ENCODE measurements around the gene RALGDS. TPM values are rescaled to one million over a fixed set of nuclear protein-coding genes. Genes with fewer than 3 reads are reported as not detected.

Gene RALGDS
- polyA plus RNA-seq, 2 donors: 47.8 to 67.9 TPM

- H3K27ac ChIP-seq (ENCODE audit: low read depth in 2 of 2, low read length in 1 of 2): peak overlapping the region; percentile 38 to 79
- H3K36me3 ChIP-seq (ENCODE audit: control insufficient read depth in 2 of 2, insufficient read depth in 2 of 2, low read length in 1 of 2): peaks cover 4 to 24% of the 10 kb centered on the region in 2 donors
- H3K4me3 ChIP-seq (ENCODE audit: low read depth in 1 of 2, low read length in 2 of 2): no peak overlapping the region
- peaks cover 36 to 77% of the 10 kb centered on the region in 2 donors for H3K4me1 ChIP-seq (ENCODE audit: control insufficient read depth in 2 of 2, insufficient read depth in 2 of 2, low read length in 1 of 2)
- 75 to 76% methylated on average over 19 of the region's 19 CpGs for WGBS, 2 donors
- H3K9me3 ChIP-seq (ENCODE audit: control insufficient read depth in 2 of 2, insufficient read depth in 1 of 2, low read depth in 1 of 2, low read length in 1 of 2): no peaks in the 10 kb centered on the region
- H3K27me3 ChIP-seq (ENCODE audit: control insufficient read depth in 1 of 2, insufficient read depth in 2 of 2, low read length in 2 of 2): no peaks in the 10 kb centered on the region
Measured at GRCh38 chr9:133114886-133115603, 6.0 kb downstream of the RALGDS start.

GRCh38 chr9:133113949-133114885, 6.8 kb downstream of the RALGDS start:
- H3K36me3 ChIP-seq (ENCODE audit: control insufficient read depth in 2 of 2, insufficient read depth in 2 of 2, low read length in 1 of 2): peaks cover 9 to 27% of the 10 kb centered on the region in 2 donors
- H3K9me3 ChIP-seq (ENCODE audit: control insufficient read depth in 2 of 2, insufficient read depth in 1 of 2, low read depth in 1 of 2, low read length in 1 of 2): no peaks in the 10 kb centered on the region
- no peak overlapping the region for H3K4me3 ChIP-seq (ENCODE audit: low read depth in 1 of 2, low read length in 2 of 2)
- H3K4me1 ChIP-seq (ENCODE audit: control insufficient read depth in 2 of 2, insufficient read depth in 2 of 2, low read length in 1 of 2): peaks cover 34 to 69% of the 10 kb centered on the region in 2 donors
- 31 to 44% methylated on average over 20 of the region's 20 CpGs for WGBS, 2 donors
- no peaks in the 10 kb centered on the region for H3K27me3 ChIP-seq (ENCODE audit: control insufficient read depth in 1 of 2, insufficient read depth in 2 of 2, low read length in 2 of 2)
- H3K27ac ChIP-seq (ENCODE audit: low read depth in 2 of 2, low read length in 1 of 2): peak overlapping the region; percentile 62 to 79

DNA sequence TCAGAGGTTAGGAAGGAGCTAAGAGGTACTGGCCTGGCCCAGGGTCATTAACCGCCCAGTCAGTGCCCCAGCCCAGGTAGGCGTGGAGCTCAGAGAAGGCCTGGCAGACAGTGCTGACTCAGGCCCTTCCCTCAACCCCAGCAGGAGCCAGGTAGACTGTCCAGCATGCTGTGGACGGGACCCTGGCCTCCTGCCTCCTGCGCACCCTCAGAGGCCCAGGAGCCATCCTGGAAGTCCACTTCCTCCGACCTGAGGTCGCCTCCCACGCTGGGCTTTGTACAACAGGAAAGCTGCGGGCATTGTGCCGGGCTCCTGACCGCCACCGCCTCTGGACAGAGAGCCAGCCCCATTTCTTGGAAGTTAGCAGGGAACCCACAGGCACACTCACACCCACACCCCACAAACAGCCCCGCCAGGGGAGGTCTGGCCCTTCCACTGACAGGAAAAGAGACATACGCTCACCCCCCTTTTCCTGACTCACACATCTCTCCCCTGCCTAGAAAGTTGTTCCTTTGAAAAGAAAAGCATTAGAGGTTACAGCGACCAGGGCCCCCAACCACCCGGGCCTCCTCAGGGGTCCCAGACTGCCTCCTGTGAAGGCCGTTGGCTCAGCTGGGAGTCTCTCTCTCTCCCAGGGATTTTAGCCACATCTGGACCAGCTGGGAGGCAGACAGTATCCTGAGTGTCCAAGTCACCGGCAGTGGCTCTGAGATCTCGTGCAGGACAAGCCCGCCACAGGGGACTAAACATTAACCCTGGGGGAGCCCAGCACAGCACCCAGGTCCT, 7.7 kb downstream of the RALGDS start:
- H3K4me3 ChIP-seq (ENCODE audit: low read depth in 1 of 2, low read length in 2 of 2): no peak overlapping the region
- peaks cover 32 to 61% of the 10 kb centered on the region in 2 donors for H3K4me1 ChIP-seq (ENCODE audit: control insufficient read depth in 2 of 2, insufficient read depth in 2 of 2, low read length in 1 of 2)

DNA sequence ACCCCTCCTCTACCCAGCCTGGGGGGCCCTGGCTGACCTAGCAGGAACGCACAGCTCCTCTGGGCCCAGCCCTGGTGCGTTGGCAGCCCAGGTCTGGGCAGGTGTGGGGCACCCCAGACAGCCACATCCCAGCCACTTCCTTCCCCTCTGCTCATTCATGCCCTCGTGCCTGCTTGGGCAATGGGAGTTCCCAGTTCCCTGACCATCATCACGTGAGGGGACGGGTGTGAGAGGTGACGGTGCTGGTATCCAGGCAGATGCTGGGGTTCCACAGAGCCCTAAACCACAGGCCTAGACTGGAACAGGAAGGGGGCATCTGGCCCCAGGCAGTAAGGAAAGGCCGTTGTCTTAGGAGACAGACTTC, 8.4 kb downstream of the RALGDS start:
- Histone ChIP-seq H3K27ac (ENCODE audit: low read depth in 2 of 2, low read length in 1 of 2) (peak overlapping the region in 1 of 2 donors; percentile 38), H3K27me3 (ENCODE audit: control insufficient read depth in 1 of 2, insufficient read depth in 2 of 2, low read length in 2 of 2) (no peaks in the 10 kb centered on the region), H3K36me3 (ENCODE audit: control insufficient read depth in 2 of 2, insufficient read depth in 2 of 2, low read length in 1 of 2) (peaks cover 23 to 42% of the 10 kb centered on the region in 2 donors), H3K4me3 (ENCODE audit: low read depth in 1 of 2, low read length in 2 of 2) (no peak overlapping the region), H3K4me1 (ENCODE audit: control insufficient read depth in 2 of 2, insufficient read depth in 2 of 2, low read length in 1 of 2) (peaks cover 32 to 55% of the 10 kb centered on the region in 2 donors), H3K9me3 (ENCODE audit: control insufficient read depth in 2 of 2, insufficient read depth in 1 of 2, low read depth in 1 of 2, low read length in 1 of 2) (no peaks in the 10 kb centered on the region)
- 45 to 54% methylated on average over 7 of the region's 7 CpGs for WGBS, 2 donors

More for the DNA sequence above, 7.7 kb downstream of the RALGDS start:
- no peaks in the 10 kb centered on the region for H3K27me3 ChIP-seq (ENCODE audit: control insufficient read depth in 1 of 2, insufficient read depth in 2 of 2, low read length in 2 of 2)
- H3K27ac ChIP-seq (ENCODE audit: low read depth in 2 of 2, low read length in 1 of 2): peak overlapping the region; percentile 62 to 79
- 64 to 65% methylated on average over 19 of the region's 19 CpGs for WGBS, 2 donors
- H3K36me3 ChIP-seq (ENCODE audit: control insufficient read depth in 2 of 2, insufficient read depth in 2 of 2, low read length in 1 of 2): peaks cover 16 to 35% of the 10 kb centered on the region in 2 donors
- no peaks in the 10 kb centered on the region for H3K9me3 ChIP-seq (ENCODE audit: control insufficient read depth in 2 of 2, insufficient read depth in 1 of 2, low read depth in 1 of 2, low read length in 1 of 2)

- Histone ChIP-seq H3K9me3 (ENCODE audit: control insufficient read depth in 2 of 2, insufficient read depth in 1 of 2, low read depth in 1 of 2, low read length in 1 of 2) (no peaks in the 10 kb centered on the region), H3K27me3 (ENCODE audit: control insufficient read depth in 1 of 2, insufficient read depth in 2 of 2, low read length in 2 of 2) (no peaks in the 10 kb centered on the region), H3K4me3 (ENCODE audit: low read depth in 1 of 2, low read length in 2 of 2) (no peak overlapping the region), H3K36me3 (ENCODE audit: control insufficient read depth in 2 of 2, insufficient read depth in 2 of 2, low read length in 1 of 2) (peaks cover 27 to 48% of the 10 kb centered on the region in 2 donors), H3K4me1 (ENCODE audit: control insufficient read depth in 2 of 2, insufficient read depth in 2 of 2, low read length in 1 of 2) (peaks cover 27 to 49% of the 10 kb centered on the region in 2 donors), H3K27ac (ENCODE audit: low read depth in 2 of 2, low read length in 1 of 2) (no peak overlapping the region)
- WGBS, 2 donors: 83 to 85% methylated on average over 30 of the region's 30 CpGs
Measured at GRCh38 chr9:133111808-133112662, 9.0 kb downstream of the RALGDS start.

GRCh38 chr9:133109931-133110650, 10.9 kb downstream of the RALGDS start:
- no peak overlapping the region for H3K27ac ChIP-seq (ENCODE audit: low read depth in 2 of 2, low read length in 1 of 2)
- H3K4me3 ChIP-seq (ENCODE audit: low read depth in 1 of 2, low read length in 2 of 2): no peak overlapping the region
- no peaks in the 10 kb centered on the region for H3K9me3 ChIP-seq (ENCODE audit: control insufficient read depth in 2 of 2, insufficient read depth in 1 of 2, low read depth in 1 of 2, low read length in 1 of 2)
- H3K4me1 ChIP-seq (ENCODE audit: control insufficient read depth in 2 of 2, insufficient read depth in 2 of 2, low read length in 1 of 2): peaks cover 17 to 31% of the 10 kb centered on the region in 2 donors
- H3K27me3 ChIP-seq (ENCODE audit: control insufficient read depth in 1 of 2, insufficient read depth in 2 of 2, low read length in 2 of 2): no peaks in the 10 kb centered on the region
- whole genome bisulfite sequencing, 2 donors: 91 to 94% methylated on average over 18 of the region's 18 CpGs
- H3K36me3 ChIP-seq (ENCODE audit: control insufficient read depth in 2 of 2, insufficient read depth in 2 of 2, low read length in 1 of 2): peaks cover 36 to 64% of the 10 kb centered on the region in 2 donors

- Histone ChIP-seq H3K27me3 (ENCODE audit: control insufficient read depth in 1 of 2, insufficient read depth in 2 of 2, low read length in 2 of 2) (no peaks in the 10 kb centered on the region), H3K27ac (ENCODE audit: low read depth in 2 of 2, low read length in 1 of 2) (no peak overlapping the region), H3K9me3 (ENCODE audit: control insufficient read depth in 2 of 2, insufficient read depth in 1 of 2, low read depth in 1 of 2, low read length in 1 of 2) (no peaks in the 10 kb centered on the region), H3K4me1 (ENCODE audit: control insufficient read depth in 2 of 2, insufficient read depth in 2 of 2, low read length in 1 of 2) (peaks cover 9 to 20% of the 10 kb centered on the region in 2 donors), H3K36me3 (ENCODE audit: control insufficient read depth in 2 of 2, insufficient read depth in 2 of 2, low read length in 1 of 2) (peaks cover 36 to 72% of the 10 kb centered on the region in 2 donors), H3K4me3 (ENCODE audit: low read depth in 1 of 2, low read length in 2 of 2) (no peak overlapping the region)
- 94% methylated on average over 19 of the region's 19 CpGs for WGBS, 2 donors
Measured at GRCh38 chr9:133108794-133109641, 12.0 kb downstream of the RALGDS start.
